Femur (tissue), 1 donor: ENCODE measurements around the gene SLC38A11.

Source experiments
- DNase-seq: peaks from one replicate; pipeline ENCODE4 v3.0.0-alpha.2; 2017

Gene SLC38A11

DNA sequence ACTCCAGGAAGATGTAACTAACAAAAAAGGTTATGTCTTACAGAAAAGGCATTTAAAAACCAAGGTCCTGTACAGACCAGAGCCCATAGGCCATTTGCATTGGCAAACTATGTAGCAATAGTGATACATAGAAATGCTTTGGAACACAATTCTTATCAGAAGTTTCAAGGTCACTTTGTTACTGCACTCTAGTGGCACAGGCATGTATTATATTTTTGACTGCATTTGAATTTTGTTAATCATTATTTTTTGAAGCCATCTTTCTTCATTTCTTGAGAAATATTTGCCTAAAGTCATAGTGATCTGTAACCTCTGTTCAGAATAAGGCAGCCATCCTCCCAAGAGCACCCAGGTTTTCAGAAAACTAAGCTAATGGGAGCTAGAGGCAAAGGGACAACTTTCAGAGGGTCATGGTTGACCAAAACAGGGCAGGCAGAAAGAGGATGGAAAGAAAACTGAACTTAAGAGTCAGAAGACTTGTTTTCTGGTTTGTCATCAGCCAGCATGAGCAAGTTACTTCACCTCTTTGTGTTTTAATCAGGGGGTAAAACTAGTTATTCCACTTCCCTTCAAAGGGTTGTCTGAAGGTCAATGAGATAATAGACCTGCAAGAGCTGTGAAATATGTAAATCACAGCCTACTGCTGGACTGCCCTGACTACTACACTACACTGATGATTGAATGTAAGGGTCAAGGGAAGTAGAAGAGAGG is 41.5 kb downstream of the SLC38A11 start:
- no peak for DNase-seq

DNA sequence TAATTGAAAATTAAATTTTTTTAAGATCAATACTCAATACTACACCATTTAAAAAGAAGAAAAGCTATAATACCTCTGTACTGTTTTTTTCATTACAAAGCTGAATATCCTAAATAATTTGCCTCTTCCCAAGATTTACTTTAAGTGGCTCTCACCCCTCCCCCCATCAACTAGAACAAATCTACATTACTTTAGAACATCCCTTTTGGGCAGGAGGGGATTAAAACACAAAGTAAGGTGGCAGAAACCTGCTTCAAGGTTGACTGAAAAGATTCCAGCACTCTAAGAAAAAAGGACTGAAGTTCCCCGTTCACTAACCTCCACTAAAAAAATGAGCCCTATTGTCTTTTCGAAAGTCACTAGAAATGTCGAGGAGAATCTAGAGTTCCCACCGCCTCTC is 42.3 kb downstream of the SLC38A11 start:
- DNase-seq = no peak

DNA sequence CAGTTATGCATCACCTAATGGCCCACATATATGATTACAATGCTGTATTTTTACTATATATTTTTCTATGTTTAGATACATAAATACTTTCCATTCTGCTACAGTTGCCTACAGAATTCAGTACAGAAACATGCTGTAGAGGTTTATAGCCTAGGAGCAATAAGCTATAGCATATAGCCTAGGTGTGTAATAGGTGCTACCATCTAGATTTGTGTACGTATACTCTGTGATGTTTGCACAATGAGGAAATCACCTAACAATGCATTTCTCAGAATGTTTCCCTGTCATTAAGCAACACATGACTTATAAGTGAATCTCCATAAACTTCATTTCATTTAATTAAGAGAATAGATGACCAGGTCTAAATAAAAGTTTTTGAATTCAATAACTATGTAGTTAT is 43.5 kb downstream of the SLC38A11 start:
- DNase-seq = no peak

DNA sequence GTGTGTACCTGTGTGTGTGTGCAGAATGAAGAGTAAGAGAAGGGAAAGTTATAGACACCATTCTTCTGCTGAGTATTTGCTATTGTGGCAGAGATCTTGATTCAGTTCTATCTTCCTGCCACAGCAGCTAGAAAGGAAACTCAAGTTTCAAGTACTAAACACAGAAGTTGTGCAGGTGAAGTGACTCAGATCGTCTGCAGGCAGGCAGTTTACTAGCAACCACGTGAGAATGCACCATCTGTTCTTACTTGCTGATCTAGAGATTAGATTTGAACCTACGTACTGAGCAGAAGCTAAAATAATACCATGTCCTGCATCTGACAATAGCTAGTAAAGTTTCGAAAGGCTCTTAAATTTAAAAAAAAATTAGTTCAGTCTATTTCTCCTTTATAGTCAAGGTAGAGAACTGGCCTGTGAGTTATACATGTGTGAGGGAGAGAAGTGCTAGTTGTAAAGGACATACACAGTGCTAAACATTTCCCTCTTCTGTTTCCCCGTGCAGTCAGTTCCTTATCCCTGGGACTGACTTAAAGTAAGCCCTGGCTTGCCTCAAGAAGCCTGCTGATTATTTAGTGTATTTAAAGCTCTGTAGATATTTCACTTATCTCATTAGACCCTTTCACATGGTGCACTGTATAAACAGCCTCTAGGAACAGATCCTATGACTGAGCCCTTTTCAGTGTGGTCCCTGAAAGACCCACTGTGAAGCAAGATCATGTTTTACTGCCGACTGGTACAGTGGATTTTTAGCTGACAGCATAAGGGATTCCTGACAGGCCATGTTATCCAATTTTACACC is 45.0 kb downstream of the SLC38A11 start:
- no peak for DNase-seq

DNA sequence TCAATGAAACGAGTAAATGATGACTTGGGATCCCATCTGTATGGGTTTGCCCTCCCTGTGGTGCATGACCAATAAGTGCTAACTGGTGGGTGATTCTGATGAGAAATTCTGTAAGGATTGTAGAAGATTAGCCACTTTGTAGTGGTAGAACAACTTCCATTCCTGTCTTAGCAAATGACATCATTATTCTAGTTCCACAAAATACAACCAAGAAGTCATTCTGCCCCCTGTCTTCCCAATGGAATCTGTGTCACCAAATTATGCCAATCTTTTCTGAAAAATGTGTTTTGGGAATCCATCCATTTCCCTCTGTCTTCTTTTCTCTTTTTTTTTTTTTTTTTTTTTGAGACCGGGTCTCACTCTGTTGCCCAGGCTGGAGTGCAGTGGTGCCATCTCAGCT is 48.4 kb downstream of the SLC38A11 start:
- DNase-seq = no peak

DNA sequence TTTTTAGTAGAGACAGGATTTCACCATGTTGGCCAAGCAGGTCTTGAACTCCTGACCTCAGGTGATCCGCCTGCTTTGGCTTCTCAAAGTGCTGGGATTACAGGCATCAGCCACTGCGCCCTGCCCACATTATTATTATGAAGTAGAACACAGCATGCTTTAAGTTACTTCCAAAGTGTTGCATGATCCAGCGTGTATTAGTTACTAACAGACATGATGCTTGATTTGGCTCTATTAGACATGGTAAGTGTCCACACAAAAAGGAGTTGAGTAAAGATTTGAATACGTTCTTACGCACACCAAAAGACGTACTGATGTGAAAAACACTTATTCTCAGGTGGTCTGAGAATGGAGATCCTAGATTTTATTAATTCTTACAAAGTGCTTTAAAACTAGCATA is 50.0 kb downstream of the SLC38A11 start:
- no peak for DNase-seq

DNA sequence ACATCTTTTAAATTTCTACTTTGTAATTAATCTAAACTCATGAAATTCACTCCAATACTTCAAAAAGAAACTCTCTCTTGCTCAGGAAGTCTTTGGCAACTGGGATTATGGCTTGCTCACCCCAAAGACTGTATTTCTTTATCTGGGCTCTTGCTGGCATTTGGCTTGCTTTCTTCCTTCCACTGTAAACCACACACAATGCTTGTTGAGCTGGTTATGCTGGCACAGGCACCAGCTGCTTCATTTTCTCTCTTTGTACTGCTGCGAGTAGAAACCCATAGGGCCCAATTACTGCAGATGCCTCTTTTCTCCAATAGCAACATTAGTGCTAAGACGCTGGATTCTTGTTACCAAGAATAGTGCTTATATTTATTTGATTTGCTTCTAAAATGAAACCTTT is 51.4 kb downstream of the SLC38A11 start:
- no peak for DNase-seq

DNA sequence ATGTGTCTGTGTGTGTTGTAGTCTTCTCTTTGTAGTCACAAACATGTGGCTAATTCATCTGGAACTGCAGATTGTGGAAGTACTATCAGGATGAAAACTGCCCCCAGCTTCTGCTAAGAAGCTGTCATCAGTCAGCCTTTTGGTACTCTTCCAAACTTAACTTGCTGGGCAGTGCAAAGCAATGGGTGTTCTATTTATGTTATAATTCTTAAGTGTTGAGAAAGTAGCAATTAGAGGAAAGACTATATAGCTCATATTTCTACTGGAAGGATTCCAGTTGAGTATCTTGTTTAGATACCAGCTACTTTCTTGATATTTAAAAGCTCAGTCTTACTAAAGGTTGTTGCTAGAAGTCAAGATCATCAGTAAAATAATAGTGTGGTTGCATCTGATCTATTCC is 52.1 kb downstream of the SLC38A11 start:
- DNase-seq = no peak

DNA sequence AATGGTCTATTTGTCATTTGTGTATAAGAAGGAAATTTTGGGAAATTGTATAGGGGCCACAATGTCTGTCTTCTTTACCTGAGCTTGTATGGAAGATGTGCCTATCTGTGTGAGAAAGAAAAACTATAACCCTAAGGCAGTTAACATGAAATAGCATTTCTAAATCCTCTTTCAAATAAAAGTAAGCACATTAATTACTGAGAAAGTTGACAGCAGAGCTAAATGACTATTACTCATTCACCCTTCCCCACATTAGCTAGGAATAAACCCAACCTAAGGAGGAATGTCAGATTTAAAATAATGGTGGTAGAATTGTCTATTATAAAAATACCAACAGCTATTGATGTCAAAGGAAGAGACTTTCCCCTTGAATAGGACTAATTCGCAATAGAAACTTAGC is 56.2 kb downstream of the SLC38A11 start:
- DNase-seq = no peak

DNA sequence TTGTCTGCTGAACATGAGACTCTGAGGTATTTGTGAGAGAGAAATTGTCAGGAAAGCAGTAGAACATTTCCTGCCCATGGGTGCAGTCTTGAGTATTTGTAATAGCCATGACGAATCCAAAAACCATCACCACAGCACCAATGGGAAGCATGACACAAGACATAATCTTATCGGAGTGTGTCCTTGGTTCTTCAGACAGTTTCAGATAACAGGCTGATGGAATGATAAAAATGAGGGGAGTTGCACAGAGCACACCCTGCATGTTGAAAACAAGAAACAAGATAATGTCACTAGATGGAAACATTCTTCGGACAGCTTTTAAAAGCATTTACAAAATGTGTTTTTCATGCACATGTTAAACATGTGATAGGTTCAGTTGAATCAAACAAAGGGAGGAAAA is 56.9 kb downstream of the SLC38A11 start:
- no peak for DNase-seq

DNA sequence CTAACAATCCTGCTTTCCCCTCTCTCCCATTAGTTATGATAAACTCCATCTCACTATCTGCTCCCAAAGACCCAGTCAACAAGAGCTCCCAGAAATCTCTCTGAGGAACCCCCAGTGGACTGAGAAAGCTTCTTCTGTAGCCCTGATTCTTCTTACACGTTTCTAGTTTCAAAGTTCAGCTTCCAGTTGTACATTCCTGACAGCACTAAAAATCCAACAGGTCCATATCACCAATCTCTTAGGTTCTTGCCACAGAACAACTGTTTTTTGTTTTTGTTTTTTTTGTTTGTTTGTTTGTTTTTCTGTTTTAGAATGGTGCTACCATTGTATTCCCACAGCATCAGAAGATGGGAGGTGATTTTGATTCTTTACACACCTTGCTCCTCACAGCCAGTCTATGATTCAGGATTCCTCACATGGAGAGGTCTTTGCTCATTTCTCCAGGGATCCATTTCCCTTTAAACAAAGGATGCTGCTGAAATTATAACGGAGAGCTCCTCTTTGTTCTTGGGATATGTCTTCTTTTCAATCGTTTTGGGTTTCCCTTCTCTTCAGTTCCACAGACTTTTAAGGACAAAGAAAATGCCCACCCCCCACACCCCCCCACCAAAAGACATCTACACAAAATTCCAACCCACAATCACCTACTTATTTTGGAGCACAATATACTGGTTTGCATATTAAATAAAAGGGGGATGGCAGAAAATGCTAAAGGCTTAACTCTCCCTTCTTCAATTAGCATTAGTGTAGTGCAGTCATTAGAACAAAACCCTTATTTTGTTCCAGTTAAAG is 57.7 kb downstream of the SLC38A11 start:
- DNase-seq = no peak

DNA sequence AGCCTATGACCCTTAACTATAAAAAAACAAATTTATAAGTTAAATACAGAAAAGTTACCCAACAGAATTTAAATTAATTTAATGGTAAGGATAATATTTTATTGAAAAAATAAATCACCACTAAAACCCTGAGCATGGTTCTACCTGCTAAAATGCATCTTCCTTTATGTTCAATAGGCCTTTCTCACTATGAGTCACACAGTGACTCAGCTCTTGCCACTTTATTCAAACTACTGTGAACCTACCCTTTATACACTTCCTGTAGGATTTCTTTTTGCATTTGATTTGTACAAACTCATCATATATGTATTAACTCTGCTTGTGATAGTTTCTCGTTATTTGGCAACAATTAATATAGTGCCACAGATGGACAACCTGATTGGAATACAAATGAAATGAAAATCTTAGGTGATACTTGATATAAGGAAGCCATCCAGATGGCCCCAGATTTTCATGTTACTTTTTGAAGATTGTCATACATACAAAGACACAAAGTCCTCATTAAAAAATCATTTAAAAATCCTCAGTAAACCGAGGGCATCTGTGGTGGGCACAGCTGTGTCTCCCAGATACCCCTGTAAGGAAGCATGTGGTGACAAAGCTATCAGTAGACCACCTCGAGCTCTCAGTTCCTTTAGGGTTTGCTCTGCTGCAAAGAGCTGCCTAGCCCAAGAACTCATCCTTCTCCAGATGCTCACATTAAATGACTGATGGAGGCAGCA is 58.5 kb downstream of the SLC38A11 start:
- no peak for DNase-seq

DNA sequence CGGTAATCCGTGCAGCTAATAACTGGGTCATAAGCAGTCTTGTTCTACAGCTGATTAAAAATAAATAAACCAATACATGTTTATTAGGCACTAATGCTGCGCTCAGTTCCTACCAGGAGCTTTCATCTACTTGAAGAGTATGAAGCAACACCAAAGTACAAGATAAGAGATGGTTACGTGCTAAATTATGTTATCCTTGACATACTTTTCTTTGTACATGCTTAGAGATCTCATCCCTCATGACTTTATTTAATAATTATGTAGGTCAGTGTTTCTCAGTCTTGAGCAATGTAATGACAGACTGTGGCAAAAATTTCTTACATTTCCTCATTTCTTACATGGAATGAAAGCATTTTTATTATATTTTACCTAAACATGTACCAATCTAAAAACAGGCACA is 59.1 kb downstream of the SLC38A11 start:
- DNase-seq = no peak

DNA sequence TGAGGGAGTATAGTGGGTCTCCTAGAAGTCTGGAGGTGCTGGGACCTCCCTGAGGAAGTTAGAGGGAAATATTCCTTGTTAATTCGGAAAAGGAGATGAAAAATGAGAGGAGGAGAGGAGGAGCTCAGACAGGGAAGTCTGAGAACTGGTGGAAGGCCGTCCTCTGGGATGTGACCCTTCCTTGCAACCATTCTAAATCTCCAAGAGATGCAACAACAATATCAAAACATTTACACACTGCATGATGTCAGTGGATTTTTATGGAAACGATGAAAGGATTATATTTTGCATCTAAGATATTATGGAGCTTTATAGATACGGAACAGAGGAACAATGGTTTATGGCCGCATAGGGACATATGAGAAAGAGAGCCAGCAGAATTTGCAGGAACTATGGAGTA is 63.9 kb downstream of the SLC38A11 start:
- peak; percentile 52 for DNase-seq

DNA sequence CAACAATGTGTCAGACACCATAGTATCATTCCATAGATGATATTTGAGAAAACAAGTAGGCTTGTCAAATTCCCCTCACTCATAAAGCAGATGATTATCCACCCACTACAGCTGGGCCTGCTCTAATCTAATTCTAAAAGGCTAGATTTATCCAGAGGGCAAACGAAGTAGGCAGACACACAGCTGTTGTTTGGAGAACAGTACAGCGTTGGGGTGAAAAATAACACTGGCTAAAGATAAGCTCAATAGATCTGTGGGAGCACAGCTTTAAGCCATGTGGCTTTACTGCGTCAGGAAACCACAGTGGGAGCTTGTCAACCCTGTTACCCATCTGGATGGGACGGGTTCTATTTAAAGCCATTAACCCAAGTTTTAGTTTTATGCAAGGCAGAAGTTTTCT is 64.8 kb downstream of the SLC38A11 start:
- DNase-seq = no peak

DNA sequence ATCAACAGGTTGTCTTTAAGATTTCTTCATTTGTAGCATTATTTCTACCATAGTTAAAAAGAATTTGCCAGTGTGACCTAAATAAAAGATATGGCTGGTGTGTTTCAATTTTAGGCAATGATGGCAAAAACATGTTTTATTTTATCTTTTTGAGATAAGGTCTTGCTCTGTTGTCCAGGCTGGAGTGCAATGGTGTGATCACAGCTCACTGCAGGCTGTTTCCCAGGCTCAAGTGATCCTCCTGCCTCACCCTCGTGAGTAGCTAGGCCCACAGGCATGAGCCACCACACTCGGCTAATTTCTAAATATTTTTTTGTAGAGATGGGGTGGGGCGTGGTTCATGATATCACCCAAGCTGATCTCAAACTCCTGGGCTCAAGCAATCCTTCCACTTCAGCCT is 66.7 kb downstream of the SLC38A11 start:
- no peak for DNase-seq

DNA sequence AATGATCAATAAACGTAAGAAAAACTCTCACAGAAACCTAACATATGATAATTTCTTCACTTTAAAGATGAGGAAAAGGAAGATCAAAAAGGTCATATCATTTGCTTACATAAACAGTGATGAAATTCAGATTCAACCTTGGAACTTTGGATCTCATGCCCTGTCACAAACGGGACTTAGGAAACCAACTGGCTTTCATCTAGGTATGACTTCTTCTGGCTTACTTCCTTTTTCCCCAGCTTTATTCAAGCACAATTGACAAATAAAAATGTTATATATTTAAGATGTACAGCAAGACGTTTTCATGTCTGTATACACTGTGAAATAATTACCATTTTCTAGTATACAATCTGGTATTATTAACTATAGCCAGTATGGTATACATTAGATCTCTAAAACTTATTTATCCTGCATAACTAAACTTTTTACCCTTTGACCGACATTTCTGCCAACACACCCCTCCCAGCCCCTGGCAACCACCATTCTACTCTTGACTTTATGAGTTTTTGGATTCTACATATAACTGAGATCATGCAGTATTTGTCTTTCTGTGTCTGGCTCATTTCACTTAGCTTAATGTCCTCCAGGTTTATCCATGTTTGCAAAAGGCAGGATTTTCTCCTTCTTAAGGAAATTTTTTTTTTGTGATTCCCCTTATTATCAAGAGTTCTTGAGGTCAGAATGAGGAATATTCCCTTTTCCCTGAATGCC is 67.7 kb downstream of the SLC38A11 start:
- no peak for DNase-seq

DNA sequence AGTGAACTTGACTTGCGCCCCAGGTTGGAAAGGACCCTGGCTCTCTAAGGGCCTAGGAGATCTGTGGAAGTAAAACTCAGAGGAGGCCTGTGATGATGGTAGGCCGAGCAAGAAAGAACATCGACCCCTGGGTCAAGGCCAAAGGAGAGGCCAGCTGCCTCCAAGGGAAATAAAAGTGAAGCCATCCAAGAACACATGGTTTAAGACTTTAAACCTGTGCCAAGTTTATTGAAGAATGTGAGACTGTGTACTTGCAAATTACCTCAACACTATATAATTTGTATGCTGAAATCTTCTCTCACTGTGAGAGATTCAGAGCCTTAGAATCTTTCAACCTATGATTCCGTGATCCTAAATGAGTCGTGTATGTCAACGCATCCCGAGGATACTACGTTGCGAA is 73.0 kb downstream of the SLC38A11 start:
- DNase-seq = no peak

DNA sequence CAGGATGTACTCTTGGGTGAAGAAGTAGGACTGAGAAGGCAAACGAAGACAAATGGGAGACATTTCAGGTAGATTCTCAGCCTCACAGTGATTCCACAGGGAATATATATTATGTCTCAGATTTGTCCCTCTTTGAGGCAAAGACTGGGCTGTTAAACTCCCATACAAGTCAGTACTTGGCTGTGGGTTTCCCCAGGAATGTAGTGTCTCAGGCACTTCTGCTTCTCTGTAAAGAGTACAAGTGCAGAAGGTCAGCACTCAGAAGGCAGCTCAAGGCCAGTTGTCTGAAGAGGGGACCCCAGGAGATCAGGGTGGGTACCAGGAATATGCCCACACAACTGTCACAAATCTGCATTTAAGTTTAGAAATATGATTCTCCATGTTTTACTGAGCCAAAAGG is 73.8 kb downstream of the SLC38A11 start:
- no peak for DNase-seq

DNA sequence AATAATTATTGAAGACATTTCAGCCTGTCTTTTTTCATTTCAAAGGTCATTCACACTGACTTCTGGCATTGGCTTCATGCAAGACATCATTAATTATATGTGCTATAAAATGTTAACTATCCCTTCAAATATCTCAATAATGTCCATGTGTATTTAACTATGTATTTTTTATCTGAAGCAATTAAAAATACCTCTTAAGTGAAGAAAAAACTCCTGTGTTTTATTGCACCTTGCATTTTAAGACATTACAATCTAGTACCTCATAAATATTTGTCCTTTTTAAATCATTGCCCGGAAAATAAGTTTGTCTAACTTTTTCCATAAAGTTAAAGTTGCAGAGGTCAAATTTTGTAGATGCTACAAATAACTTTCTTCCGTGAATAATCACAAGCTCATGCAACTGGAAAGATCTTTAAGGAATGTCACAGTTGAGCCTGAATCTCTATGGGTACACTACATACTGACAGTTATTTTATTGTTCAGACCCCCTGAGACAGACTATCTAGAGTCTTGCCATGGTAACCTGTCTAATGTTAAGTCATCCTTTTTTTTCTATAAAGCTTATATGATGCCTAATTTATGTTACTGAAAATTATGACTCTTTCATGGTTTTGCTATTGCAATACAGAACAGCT is 75.3 kb downstream of the SLC38A11 start:
- DNase-seq = no peak

DNA sequence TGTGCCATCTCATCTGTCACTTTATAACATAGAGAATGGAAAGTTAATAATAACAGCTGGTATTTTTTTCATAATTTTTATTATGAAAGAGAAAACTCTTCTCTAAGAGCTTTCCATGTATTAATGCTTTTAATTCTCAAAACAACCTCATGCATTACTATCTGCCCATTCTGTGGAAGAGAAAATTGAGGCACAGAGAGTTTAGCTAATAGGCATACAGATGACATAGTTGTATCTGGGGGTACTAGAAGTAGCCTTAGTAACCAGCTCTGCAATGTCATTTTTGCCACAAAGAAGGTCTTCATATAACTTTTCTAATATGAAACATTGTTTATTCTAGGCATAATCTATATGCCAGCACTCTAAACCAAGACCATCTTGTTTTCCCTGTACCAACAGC is 77.4 kb downstream of the SLC38A11 start:
- no peak for DNase-seq

DNA sequence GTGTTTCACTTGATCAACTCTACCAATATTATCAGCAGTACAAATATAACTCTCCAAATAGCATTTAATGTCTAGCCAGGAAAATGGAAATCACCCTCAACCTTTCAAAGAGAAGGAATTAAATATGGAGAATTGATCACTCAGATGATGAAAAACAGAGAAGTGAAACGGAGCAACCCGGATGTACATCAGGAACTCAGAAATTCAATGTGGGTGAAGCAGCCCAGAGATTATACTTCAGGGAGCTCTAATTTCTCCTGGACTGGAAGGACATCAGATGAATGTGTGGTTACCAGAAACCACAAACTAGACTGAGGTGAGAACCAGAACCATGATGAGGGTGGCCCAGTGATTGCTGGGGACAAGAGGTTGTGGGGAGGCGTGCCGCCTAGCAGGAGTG is 78.2 kb downstream of the SLC38A11 start:
- no peak for DNase-seq
